ENCODE measurements around the gene GDF10. TPM values are rescaled to one million over a fixed set of nuclear protein-coding genes. Genes with fewer than 3 reads are reported as not detected.

GDF10 gene
- polyA plus RNA-seq, 1 donor (not counting 4 experiments of a cell fraction or from before 2014, with no cell fraction given), result not detected

GRCh38 chr10:47360419-47361040, 60.5 kb downstream of the GDF10 start:
- Histone ChIP-seq H3K9me1 (ENCODE audit: control insufficient read depth, extremely low read depth, insufficient read depth, low read length) (no peaks in the 10 kb centered on the region), H3K27me3 (ENCODE audit: control insufficient read depth, extremely low read depth, insufficient read depth, low read length) (no peaks in the 10 kb centered on the region), H3K27ac (ENCODE audit: control insufficient read depth, insufficient read depth, low read length) (no peak overlapping the region), H3K4me1 (ENCODE audit: control insufficient read depth, extremely low read depth, insufficient read depth, low read length) (peaks cover 13% of the 10 kb centered on the region), H3K9me3 (ENCODE audit: control insufficient read depth, low read depth, low read length) (no peaks in the 10 kb centered on the region), H3K79me2 (ENCODE audit: control insufficient read depth, insufficient read depth, low read length) (no peaks in the 10 kb centered on the region), H3K4me3 (ENCODE audit: control insufficient read depth in 2 of 3, extremely low read depth in 1 of 3, insufficient read depth in 2 of 3, low read depth in 1 of 3, low read length in 3 of 3) (no peak overlapping the region), H4K20me1 (ENCODE audit: control insufficient read depth, extremely low read depth, insufficient read depth, low read length) (no peaks in the 10 kb centered on the region), H3K4me2 (ENCODE audit: control insufficient read depth, extremely low read depth, insufficient read depth, low read depth, low read length) (no peak overlapping the region), H3K36me3 (ENCODE audit: control insufficient read depth in 2 of 2, extremely low read depth in 1 of 2, insufficient read depth in 2 of 2, low read length in 2 of 2) (no peaks in the 10 kb centered on the region), H2AFZ (ENCODE audit: control insufficient read depth, low read length) (peak overlapping the region; percentile 23), H3K9ac (ENCODE audit: control insufficient read depth, extremely low read depth, insufficient read depth, low read length) (no peak overlapping the region)
- dilution Hi-C loops (cut with MboI; ENCODE audit: extremely low pct_ligation_motif_present, low sequenced_read_pairs), result no loop called here
- DNase-seq (ENCODE audit: low read depth, low spot score), result no peak
- no peak for FAIRE-seq
- peak in 2 of 3 experiments; percentile 45 to 67 for TF ChIP-seq CTCF (optimal IDR thresholded peaks at IDR 0.05 in 1 of 3, IDR thresholded peaks at IDR 0.05 in 1 of 3, conservative IDR thresholded peaks at IDR 0.05 in 1 of 3; ENCODE audit: extremely low read depth in 1 of 3, insufficient read depth in 2 of 3, low read length in 3 of 3)
- TF ChIP-seq EZH2 (IDR thresholded peaks at IDR 0.05; ENCODE audit: low read length), result no peak

GRCh38 chr10:47361293-47361692, 61.3 kb downstream of the GDF10 start:
- H3K79me2 ChIP-seq (ENCODE audit: control insufficient read depth, insufficient read depth, low read length), result no peaks in the 10 kb centered on the region
- H2AFZ ChIP-seq (ENCODE audit: control insufficient read depth, low read length), result no peak overlapping the region
- no peaks in the 10 kb centered on the region for H3K36me3 ChIP-seq (ENCODE audit: control insufficient read depth in 2 of 2, extremely low read depth in 1 of 2, insufficient read depth in 2 of 2, low read length in 2 of 2)
- no peak overlapping the region for H3K4me2 ChIP-seq (ENCODE audit: control insufficient read depth, extremely low read depth, insufficient read depth, low read depth, low read length)
- H4K20me1 ChIP-seq (ENCODE audit: control insufficient read depth, extremely low read depth, insufficient read depth, low read length), result no peaks in the 10 kb centered on the region
- no peaks in the 10 kb centered on the region for H3K9me1 ChIP-seq (ENCODE audit: control insufficient read depth, extremely low read depth, insufficient read depth, low read length)
- H3K9ac ChIP-seq (ENCODE audit: control insufficient read depth, extremely low read depth, insufficient read depth, low read length), result no peak overlapping the region
- H3K4me1 ChIP-seq (ENCODE audit: control insufficient read depth, extremely low read depth, insufficient read depth, low read length), result peaks cover 13% of the 10 kb centered on the region
- peak; percentile 89 to 94 (median 91) for TF ChIP-seq CTCF (optimal IDR thresholded peaks at IDR 0.05 in 1 of 3, IDR thresholded peaks at IDR 0.05 in 1 of 3, conservative IDR thresholded peaks at IDR 0.05 in 1 of 3; ENCODE audit: extremely low read depth in 1 of 3, insufficient read depth in 2 of 3, low read length in 3 of 3)
- no peak for TF ChIP-seq EZH2 (IDR thresholded peaks at IDR 0.05; ENCODE audit: low read length)
- H3K9me3 ChIP-seq (ENCODE audit: control insufficient read depth, low read depth, low read length), result no peaks in the 10 kb centered on the region
- H3K27ac ChIP-seq (ENCODE audit: control insufficient read depth, insufficient read depth, low read length), result no peak overlapping the region
- H3K4me3 ChIP-seq (ENCODE audit: control insufficient read depth in 2 of 3, extremely low read depth in 1 of 3, insufficient read depth in 2 of 3, low read depth in 1 of 3, low read length in 3 of 3), result no peak overlapping the region
- no peak for DNase-seq (ENCODE audit: low read depth, low spot score)
- FAIRE-seq, result no peak
- dilution Hi-C loops (cut with MboI; ENCODE audit: extremely low pct_ligation_motif_present, low sequenced_read_pairs), result no loop called here
- no peaks in the 10 kb centered on the region for H3K27me3 ChIP-seq (ENCODE audit: control insufficient read depth, extremely low read depth, insufficient read depth, low read length)

Data from keratinocyte (primary cell).